CD4-positive, alpha-beta T cell (primary cell): ENCODE results near the gene IDNK. TPM values are rescaled to one million over a fixed set of nuclear protein-coding genes. Genes with fewer than 3 reads are reported as not detected.

Experiments used
- ATAC-seq: fragments of 200-7000 bp; cut with Tn5 transposase; one replicate; pipeline ENCODE4 v1.10.0; 2022; ENCODE audit warnings: mild to moderate bottlenecking; ENCODE audit not compliant: poor library complexity
- CTCF ChIA-PET: fragments of 350-600 bp; sonication (Branson Sonifier 250); formaldehyde crosslinking; loops from one replicate; lab custom pipeline; 2021; ENCODE audit warnings: antibody characterized with exemption, inconsistent platforms; lab: Charles Lee
- POLR2A ChIA-PET: fragments of 350-600 bp; sonication (Branson Sonifier 250); formaldehyde crosslinking; loops from one replicate; lab custom pipeline; 2021; ENCODE audit warnings: antibody characterized with exemption, inconsistent platforms; lab: Charles Lee
- DNase-seq, 14 experiments: peaks; one replicate each; pipeline ENCODE4 v3.0.0-alpha.2; 2013 to 2020; ENCODE audit warnings: mixed read lengths in 2 of 14
- H3K27ac ChIP-seq, 2 donors: one replicate each; pipeline versions ENCODE4 v1.5.1 to v1.7.0; 2013; ENCODE audit warnings: low read length in 2 of 2, low read depth in 1 of 2, mild to moderate bottlenecking in 1 of 2
- H3K27me3 ChIP-seq, 2 experiments: 1 replicate in 1 of 2; 2 replicates in 1 of 2; pipeline versions ENCODE4 v1.6.1 to v1.7.0; 2013; ENCODE audit warnings: low read length in 2 of 2, control low read depth in 1 of 2, mild to moderate bottlenecking in 1 of 2, moderate library complexity in 1 of 2; ENCODE audit not compliant: insufficient read depth in 2 of 2, control insufficient read depth in 1 of 2
- H3K36me3 ChIP-seq: one replicate; pipeline ENCODE4 v1.6.1; 2013; ENCODE audit warnings: low read length, control low read depth; ENCODE audit not compliant: insufficient read depth
- H3K4me1 ChIP-seq: one replicate; pipeline ENCODE4 v1.6.1; 2013; ENCODE audit warnings: low read length, control low read depth; ENCODE audit not compliant: insufficient read depth
- H3K4me3 ChIP-seq: one replicate; pipeline ENCODE4 v1.5.1; 2013; ENCODE audit warnings: mild to moderate bottlenecking, low read length, moderate library complexity
- H3K9me3 ChIP-seq, 2 experiments: 1 replicate in 1 of 2; 2 replicates in 1 of 2; pipeline versions ENCODE4 v1.6.1 to v1.7.0; 2013; ENCODE audit warnings: low read length in 2 of 2, mild to moderate bottlenecking in 2 of 2, control low read depth in 1 of 2, moderate library complexity in 1 of 2; ENCODE audit not compliant: control insufficient read depth in 1 of 2, insufficient read depth in 1 of 2
- H3K27ac Mint-ChIP-seq: one replicate; pipeline ENCODE4 v1.8.0; 2020; ENCODE audit warnings: mixed read lengths
- H3K27me3 Mint-ChIP-seq: one replicate; pipeline ENCODE4 v1.8.0; 2021; ENCODE audit warnings: mixed read lengths
- H3K36me3 Mint-ChIP-seq: one replicate; pipeline ENCODE4 v1.8.0; 2021; ENCODE audit warnings: low read depth, mixed read lengths
- H3K4me1 Mint-ChIP-seq: one replicate; pipeline ENCODE4 v1.8.0; 2021; ENCODE audit warnings: low read depth, mixed read lengths
- H3K4me3 Mint-ChIP-seq: one replicate; pipeline ENCODE4 v1.8.0; 2020; ENCODE audit warnings: mild to moderate bottlenecking, mixed read lengths
- H3K9me3 Mint-ChIP-seq: one replicate; pipeline ENCODE4 v1.8.0; 2020; ENCODE audit warnings: mixed read lengths
- intact Hi-C, 2 experiments: fragments of 100-400 bp; cut with DNase I in 1 of 2; cut with micrococcal nuclease in 1 of 2; formaldehyde crosslinking; loops; one replicate each; pipeline versions ENCODE4 v1.15.1 to v1.9.0; 2023 to 2025; cut with DNase I, micrococcal nuclease
- total RNA-seq, 174 experiments: library from RNA in 2 of 174; stranded (reverse) in 2 of 174; gene quantifications; one replicate each; pipeline ENCODE4 v1.2.3 and lab custom pipeline; 2021 to 2026
- TF ChIP-seq, protein P1 (sequence below): fragments of 200-600 bp; IDR thresholded peaks from one replicate; pipeline ENCODE4 v1.8.0; 2022; ENCODE audit warnings: antibody characterized with exemption, mild to moderate bottlenecking

Gene IDNK
- total RNA-seq, 2 experiments from 2014 or later = 5.4 to 5.6 TPM

DNA sequence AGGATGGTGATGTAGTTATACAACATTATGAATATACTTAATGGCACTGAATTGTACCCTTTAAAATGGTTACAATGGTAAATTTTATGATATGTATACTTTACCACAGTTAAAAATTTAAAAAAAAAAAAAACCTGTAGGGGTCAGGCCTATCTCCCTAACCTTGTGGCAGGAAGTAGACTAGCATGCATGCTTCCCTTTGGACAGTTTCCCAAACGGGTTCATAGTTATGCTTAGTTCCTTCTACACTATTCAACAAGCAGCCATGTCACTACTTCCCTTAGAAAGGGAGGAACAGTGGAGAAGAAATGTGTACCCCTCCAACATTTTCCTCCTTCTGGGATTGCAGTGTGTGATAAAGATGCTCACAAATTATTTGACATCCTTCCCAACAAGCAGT is 32.5 kb downstream of the IDNK start:
- H3K27me3 ChIP-seq = no peaks in the 10 kb centered on the region
- DNase-seq (no peak), ATAC-seq (no peak)
- intact Hi-C loops = no loop called here
- H3K9me3 ChIP-seq = no peaks in the 10 kb centered on the region
- H3K4me3 Mint-ChIP-seq = no peak overlapping the region
- H3K4me1 Mint-ChIP-seq = no peaks in the 10 kb centered on the region
- no peak overlapping the region for H3K4me3 ChIP-seq
- H3K4me1 ChIP-seq = no peaks in the 10 kb centered on the region
- no peaks in the 10 kb centered on the region for H3K27me3 Mint-ChIP-seq
- peaks cover 17% of the 10 kb centered on the region for H3K36me3 Mint-ChIP-seq
- ChIA-PET CTCF (no interaction called here), POLR2A (no interaction called here)
- no peak overlapping the region for H3K27ac ChIP-seq
- TF ChIP-seq, protein P1, sequence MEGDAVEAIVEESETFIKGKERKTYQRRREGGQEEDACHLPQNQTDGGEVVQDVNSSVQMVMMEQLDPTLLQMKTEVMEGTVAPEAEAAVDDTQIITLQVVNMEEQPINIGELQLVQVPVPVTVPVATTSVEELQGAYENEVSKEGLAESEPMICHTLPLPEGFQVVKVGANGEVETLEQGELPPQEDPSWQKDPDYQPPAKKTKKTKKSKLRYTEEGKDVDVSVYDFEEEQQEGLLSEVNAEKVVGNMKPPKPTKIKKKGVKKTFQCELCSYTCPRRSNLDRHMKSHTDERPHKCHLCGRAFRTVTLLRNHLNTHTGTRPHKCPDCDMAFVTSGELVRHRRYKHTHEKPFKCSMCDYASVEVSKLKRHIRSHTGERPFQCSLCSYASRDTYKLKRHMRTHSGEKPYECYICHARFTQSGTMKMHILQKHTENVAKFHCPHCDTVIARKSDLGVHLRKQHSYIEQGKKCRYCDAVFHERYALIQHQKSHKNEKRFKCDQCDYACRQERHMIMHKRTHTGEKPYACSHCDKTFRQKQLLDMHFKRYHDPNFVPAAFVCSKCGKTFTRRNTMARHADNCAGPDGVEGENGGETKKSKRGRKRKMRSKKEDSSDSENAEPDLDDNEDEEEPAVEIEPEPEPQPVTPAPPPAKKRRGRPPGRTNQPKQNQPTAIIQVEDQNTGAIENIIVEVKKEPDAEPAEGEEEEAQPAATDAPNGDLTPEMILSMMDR = no peak
- peaks cover 81% of the 10 kb centered on the region for H3K36me3 ChIP-seq
- no peaks in the 10 kb centered on the region for H3K9me3 Mint-ChIP-seq
- H3K27ac Mint-ChIP-seq = peak overlapping the region; percentile 21

DNA sequence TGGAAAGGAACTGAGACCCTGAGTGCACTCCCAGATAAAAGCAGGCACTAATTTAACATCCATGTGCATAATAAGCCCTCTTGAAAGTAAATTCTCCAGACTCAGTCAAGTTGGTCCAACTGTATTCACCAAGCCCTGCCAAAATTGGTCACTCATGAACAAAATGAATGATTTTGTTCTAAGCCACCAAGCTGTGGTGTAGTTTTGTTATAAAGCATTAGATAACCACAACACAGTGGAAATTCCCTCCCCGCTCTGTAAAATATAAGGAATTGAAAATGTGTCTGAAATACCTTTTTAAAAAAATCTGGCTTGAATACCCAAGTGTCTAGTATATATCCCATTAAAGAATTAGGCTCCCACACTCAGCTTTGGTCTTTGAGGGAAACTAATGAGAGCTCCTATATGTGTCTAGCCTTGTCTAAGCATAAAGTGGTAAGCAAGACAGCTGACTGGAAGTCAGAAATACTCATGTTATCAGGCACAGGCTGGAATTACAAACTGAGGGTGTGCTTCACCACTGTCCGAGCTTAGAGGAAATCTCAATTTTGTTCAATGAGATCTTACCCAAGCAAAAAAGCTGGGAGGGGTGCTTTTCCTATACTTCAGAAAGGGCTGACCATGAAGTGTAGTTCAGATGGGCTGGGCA is 33.2 kb downstream of the IDNK start:
- DNase-seq = no peak
- Mint-ChIP-seq H3K4me3 (no peak overlapping the region), H3K27me3 (no peaks in the 10 kb centered on the region), H3K9me3 (no peaks in the 10 kb centered on the region), H3K36me3 (peaks cover 21% of the 10 kb centered on the region), H3K27ac (no peak overlapping the region), H3K4me1 (no peaks in the 10 kb centered on the region)
- TF ChIP-seq, protein P1 = no peak
- POLR2A ChIA-PET = no interaction called here
- H3K4me1 ChIP-seq = no peaks in the 10 kb centered on the region
- peaks cover 86% of the 10 kb centered on the region for H3K36me3 ChIP-seq
- intact Hi-C loops = no loop called here
- H3K9me3 ChIP-seq = no peaks in the 10 kb centered on the region
- no peaks in the 10 kb centered on the region for H3K27me3 ChIP-seq
- no peak for ATAC-seq
- CTCF ChIA-PET = no interaction called here
- H3K27ac ChIP-seq = no peak overlapping the region
- H3K4me3 ChIP-seq = no peak overlapping the region

DNA sequence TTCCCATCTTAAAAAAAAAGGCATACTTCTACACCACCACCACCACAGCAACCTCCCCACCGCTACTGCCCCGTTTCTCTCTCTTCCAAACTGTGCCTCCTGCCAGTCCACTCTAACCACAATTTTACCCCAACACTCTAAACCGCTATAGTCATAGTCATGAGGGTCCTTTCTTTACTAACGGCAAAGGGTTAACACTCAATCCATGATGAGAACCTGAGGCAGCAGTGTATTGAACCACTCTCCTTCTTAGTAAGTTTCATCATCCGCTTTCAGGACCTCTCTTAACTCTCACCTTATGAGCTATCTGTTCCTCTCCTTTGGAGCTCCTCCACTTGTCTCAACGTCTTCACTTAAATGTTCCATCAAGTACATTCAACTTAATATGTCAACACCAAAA is 34.0 kb downstream of the IDNK start:
- H3K4me3 Mint-ChIP-seq = no peak overlapping the region
- intact Hi-C loops = no loop called here
- CTCF ChIA-PET = no interaction called here
- no peak overlapping the region for H3K27ac Mint-ChIP-seq
- H3K27me3 Mint-ChIP-seq = no peaks in the 10 kb centered on the region
- peaks cover 86% of the 10 kb centered on the region for H3K36me3 ChIP-seq
- POLR2A ChIA-PET = no interaction called here
- H3K4me1 Mint-ChIP-seq = no peaks in the 10 kb centered on the region
- no peak overlapping the region for H3K4me3 ChIP-seq
- no peaks in the 10 kb centered on the region for H3K9me3 Mint-ChIP-seq
- H3K4me1 ChIP-seq = no peaks in the 10 kb centered on the region
- H3K27ac ChIP-seq = no peak overlapping the region
- ATAC-seq = no peak
- TF ChIP-seq, protein P1 = no peak
- H3K36me3 Mint-ChIP-seq = peaks cover 29% of the 10 kb centered on the region
- no peaks in the 10 kb centered on the region for H3K9me3 ChIP-seq
- DNase-seq = no peak
- no peaks in the 10 kb centered on the region for H3K27me3 ChIP-seq
